ENCODE data around the gene TSN. TPM values are rescaled to one million over a fixed set of nuclear protein-coding genes. Genes with fewer than 3 reads are reported as not detected.
A peak's percentile ranks its signal among the peaks of the same experiment; 100 is the strongest.
"Not testable (repeated sequence)": the region's sequence is repeated elsewhere in the genome, so short reads cannot be mapped to it uniquely, and the experiment has no call there.

TSN gene
- total RNA-seq, 1 donor from 2014 or later = 61.4 TPM

DNA sequence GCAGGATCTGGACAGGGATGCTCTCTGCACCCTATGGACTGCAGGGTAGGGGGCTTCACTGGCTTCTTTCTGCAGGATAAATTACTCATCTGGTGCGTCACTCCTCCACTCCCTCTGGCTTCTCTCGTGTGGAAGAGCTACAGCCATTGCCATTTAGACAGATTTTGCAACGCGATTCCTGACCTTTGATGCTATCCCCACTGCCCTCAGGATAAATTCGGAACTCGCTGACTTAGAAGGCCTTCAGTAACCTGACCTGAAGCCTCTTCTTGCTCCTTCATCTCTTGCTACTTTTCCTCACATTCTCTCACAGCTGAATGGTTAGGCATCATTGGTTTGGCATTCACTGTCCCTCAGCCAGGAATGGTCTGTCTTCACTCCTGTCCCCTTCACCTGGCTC, 24.1 kb upstream of the TSN start:
- Mint-ChIP-seq H3K27me3 (ENCODE audit: unreplicated experiment) (no peaks in the 10 kb centered on the region), H3K4me3 (ENCODE audit: unreplicated experiment) (no peak overlapping the region), H3K27ac (ENCODE audit: unreplicated experiment) (no peak overlapping the region), H3K36me3 (ENCODE audit: unreplicated experiment) (peaks cover 40% of the 10 kb centered on the region), H3K9me3 (ENCODE audit: unreplicated experiment) (no peaks in the 10 kb centered on the region), H3K4me1 (ENCODE audit: unreplicated experiment) (peaks cover 12% of the 10 kb centered on the region)
- DNase-seq (ENCODE audit: extremely low spot score, unreplicated experiment) = no peak
- TF ChIP-seq, protein P1, sequence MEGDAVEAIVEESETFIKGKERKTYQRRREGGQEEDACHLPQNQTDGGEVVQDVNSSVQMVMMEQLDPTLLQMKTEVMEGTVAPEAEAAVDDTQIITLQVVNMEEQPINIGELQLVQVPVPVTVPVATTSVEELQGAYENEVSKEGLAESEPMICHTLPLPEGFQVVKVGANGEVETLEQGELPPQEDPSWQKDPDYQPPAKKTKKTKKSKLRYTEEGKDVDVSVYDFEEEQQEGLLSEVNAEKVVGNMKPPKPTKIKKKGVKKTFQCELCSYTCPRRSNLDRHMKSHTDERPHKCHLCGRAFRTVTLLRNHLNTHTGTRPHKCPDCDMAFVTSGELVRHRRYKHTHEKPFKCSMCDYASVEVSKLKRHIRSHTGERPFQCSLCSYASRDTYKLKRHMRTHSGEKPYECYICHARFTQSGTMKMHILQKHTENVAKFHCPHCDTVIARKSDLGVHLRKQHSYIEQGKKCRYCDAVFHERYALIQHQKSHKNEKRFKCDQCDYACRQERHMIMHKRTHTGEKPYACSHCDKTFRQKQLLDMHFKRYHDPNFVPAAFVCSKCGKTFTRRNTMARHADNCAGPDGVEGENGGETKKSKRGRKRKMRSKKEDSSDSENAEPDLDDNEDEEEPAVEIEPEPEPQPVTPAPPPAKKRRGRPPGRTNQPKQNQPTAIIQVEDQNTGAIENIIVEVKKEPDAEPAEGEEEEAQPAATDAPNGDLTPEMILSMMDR (IDR thresholded peaks at IDR 0.05) = no peak

DNA sequence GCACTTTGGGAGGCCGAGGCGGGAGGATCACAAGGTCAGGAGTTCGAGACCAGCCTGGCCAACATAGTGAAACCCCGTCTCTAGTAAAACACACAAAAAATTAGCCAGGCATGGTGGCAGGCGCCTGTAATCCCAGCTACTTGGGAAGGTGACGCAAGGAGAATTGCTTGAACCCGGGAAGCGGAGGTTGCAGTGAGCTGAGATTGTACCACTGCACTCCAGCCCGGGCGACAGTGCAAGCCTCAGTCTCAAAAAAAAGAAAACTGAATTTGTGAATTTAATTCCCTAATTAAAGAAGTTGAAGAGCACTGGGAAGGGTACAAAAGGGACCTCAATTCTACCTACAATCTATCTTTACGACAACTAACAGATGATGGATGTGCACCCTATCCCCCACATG, 20.9 kb upstream of the TSN start:
- not testable (repeated sequence) for H3K9me3 Mint-ChIP-seq (ENCODE audit: unreplicated experiment); H3K27ac Mint-ChIP-seq (ENCODE audit: unreplicated experiment); H3K4me3 Mint-ChIP-seq (ENCODE audit: unreplicated experiment); H3K27me3 Mint-ChIP-seq (ENCODE audit: unreplicated experiment)
- Mint-ChIP-seq H3K36me3 (ENCODE audit: unreplicated experiment) (peaks cover 21% of the 10 kb centered on the region), H3K4me1 (ENCODE audit: unreplicated experiment) (peaks cover 12% of the 10 kb centered on the region)
- peak; percentile 36 for DNase-seq (ENCODE audit: extremely low spot score, unreplicated experiment)

DNA sequence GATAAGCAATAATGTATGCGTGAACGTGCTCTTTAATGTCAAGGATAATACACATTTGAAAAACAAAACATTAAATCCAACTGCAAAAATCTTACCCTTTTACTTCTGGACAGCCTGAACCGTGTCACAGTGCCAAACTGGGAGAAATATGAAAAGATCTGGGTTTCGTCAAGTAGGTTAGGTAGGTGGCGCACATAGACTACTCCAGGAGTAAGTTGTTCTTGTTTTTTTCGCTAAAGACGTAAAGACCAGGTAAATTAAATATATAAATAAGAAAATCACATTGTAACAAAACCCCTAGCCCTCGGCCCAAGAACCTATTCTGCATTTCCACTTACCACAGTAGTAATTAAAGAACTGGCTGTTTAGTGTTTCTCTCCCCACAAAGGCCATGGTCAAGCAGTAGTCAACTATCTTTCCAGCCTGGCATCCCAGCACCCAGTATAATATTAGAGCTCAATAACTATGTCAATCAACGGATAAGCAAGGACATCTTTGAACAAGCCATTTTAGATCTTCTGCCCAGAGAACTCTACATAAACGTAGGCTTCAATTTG, 19.9 kb upstream of the TSN start:
- Mint-ChIP-seq H3K9me3 (ENCODE audit: unreplicated experiment) (no peaks in the 10 kb centered on the region), H3K4me1 (ENCODE audit: unreplicated experiment) (peaks cover 12% of the 10 kb centered on the region), H3K27me3 (ENCODE audit: unreplicated experiment) (no peaks in the 10 kb centered on the region), H3K4me3 (ENCODE audit: unreplicated experiment) (peak overlapping the region; percentile 95), H3K27ac (ENCODE audit: unreplicated experiment) (peak overlapping the region; percentile 89), H3K36me3 (ENCODE audit: unreplicated experiment) (peaks cover 19% of the 10 kb centered on the region)
- TF ChIP-seq, protein P1 (IDR thresholded peaks at IDR 0.05) = no peak
- DNase-seq (ENCODE audit: extremely low spot score, unreplicated experiment) = no peak

DNA sequence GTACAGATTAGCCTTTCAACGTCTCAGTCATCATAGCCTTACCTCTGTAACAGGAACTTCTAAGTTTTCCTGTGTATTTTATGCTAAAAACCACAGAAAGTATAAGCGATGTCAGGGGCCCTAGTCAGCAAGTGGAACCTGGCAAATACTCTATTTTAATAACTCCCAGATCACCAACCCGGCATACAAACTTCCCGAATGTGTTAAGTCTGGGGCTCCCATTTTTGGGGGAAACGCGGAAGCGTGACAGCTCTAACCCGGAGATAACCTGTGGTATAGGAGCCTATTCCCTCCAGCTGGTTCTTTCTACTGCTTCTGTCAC, 19.4 kb upstream of the TSN start:
- peaks cover 15% of the 10 kb centered on the region for H3K36me3 Mint-ChIP-seq (ENCODE audit: unreplicated experiment)
- H3K27me3 Mint-ChIP-seq (ENCODE audit: unreplicated experiment) = no peaks in the 10 kb centered on the region
- H3K27ac Mint-ChIP-seq (ENCODE audit: unreplicated experiment) = peak overlapping the region; percentile 89
- TF ChIP-seq, protein P1 (IDR thresholded peaks at IDR 0.05) = no peak
- peak overlapping the region; percentile 95 for H3K4me3 Mint-ChIP-seq (ENCODE audit: unreplicated experiment)
- no peak for DNase-seq (ENCODE audit: extremely low spot score, unreplicated experiment)
- no peaks in the 10 kb centered on the region for H3K9me3 Mint-ChIP-seq (ENCODE audit: unreplicated experiment)
- peaks cover 12% of the 10 kb centered on the region for H3K4me1 Mint-ChIP-seq (ENCODE audit: unreplicated experiment)

DNA sequence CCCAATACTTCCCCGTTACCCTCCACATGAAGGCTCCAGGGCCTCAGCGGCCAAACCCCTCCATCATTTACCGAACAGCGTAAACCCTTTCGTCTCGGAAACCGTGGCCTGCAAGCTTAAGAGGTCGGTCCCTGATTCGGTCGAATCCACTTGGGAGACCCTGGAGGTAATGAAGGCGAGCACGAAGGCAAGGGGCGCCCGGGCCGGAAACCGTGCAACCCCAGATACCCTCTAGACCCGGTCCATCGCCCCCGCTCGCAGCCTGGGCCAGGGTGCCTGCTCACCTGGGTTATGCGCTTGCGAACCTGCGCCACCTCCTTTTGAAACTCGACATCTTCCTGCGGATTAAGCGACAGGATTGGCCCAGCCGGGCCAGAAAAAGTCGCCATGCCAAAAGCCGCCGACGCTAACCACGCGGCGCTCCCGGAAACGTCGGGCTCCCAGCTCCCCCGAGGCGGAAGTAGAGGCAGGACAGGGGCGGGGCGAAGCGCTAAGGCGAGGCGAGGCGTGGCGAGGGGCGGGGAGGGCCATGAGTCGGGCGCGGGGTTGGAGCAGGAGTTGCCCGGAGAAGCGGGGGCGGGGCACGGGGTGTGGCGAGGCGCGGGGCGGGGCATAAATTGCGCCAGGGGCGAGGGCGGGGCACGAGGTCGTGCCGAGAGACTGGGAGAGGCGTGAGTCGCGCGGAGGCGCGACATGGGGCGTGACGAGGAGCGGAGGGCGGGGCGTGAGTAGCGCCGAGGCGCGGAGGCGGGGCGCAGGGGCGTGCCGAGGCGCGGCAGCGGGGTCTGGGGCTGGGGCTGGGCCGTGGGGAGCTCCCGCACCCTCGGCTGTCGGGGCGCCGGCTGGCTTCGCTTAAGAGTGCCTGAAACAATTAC, 18.8 kb upstream of the TSN start, which contains the start of gene NIFK:
Gene NIFK, minus strand, starts transcription at position 414 of the 875 bp plus-strand sequence. Its CDS starts 25 bp downstream, at position 389.
- Mint-ChIP-seq H3K9me3 (ENCODE audit: unreplicated experiment) (no peaks in the 10 kb centered on the region), H3K27ac (ENCODE audit: unreplicated experiment) (peak within 1 kb of the TSS; percentile 89), H3K27me3 (ENCODE audit: unreplicated experiment) (no peaks in the 10 kb centered on the region), H3K4me3 (ENCODE audit: unreplicated experiment) (peak within 1 kb of the TSS; percentile 95), H3K4me1 (ENCODE audit: unreplicated experiment) (peaks cover 12% of the 10 kb centered on the region), H3K36me3 (ENCODE audit: unreplicated experiment) (peaks cover 9% of the 10 kb centered on the region)
- DNase-seq (ENCODE audit: extremely low spot score, unreplicated experiment) = peak; percentile 100
- TF ChIP-seq, protein P1 (IDR thresholded peaks at IDR 0.05) = no peak
